GM18858 (cell line): Measurements from ENCODE around the gene GPR135.
A peak's percentile ranks its signal among the peaks of the same experiment; 100 is the strongest.

Experiments
- ATAC-seq: cut with Tn5 transposase; IDR thresholded peaks from one replicate; pipeline ENCODE4 v1.9.1; 2021; ENCODE audit not compliant: unreplicated experiment

The GPR135 gene

DNA sequence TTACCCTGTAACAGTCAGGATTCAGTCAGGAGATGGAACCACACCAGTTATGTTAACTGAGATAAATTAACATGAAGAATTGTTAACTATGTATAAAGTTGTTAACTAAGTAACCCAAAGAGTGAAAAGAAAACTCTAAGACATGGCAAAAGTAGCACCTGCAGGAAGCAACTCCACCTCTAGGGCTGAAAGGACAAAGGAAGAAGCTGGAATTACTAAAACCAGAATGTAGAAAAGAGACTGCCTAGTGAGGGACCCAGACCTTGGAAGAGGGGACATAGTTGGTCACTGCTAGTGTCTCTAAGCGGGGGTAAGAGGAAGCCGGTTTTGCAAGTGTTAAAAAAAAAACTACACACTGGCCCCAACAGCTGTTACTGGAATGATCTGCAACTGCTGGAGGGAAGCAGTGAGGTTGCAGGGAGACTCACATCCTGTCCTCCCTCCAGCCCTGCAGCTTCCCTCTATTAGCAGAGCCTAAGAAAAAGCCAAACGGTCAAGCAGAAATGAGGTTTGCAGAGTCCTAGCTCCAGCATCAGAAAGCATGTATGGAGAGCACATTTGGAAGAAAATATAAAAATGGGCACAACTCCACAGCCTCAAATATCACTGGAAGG lies 39.8 kb downstream of the GPR135 start:
- no peak for ATAC-seq

DNA sequence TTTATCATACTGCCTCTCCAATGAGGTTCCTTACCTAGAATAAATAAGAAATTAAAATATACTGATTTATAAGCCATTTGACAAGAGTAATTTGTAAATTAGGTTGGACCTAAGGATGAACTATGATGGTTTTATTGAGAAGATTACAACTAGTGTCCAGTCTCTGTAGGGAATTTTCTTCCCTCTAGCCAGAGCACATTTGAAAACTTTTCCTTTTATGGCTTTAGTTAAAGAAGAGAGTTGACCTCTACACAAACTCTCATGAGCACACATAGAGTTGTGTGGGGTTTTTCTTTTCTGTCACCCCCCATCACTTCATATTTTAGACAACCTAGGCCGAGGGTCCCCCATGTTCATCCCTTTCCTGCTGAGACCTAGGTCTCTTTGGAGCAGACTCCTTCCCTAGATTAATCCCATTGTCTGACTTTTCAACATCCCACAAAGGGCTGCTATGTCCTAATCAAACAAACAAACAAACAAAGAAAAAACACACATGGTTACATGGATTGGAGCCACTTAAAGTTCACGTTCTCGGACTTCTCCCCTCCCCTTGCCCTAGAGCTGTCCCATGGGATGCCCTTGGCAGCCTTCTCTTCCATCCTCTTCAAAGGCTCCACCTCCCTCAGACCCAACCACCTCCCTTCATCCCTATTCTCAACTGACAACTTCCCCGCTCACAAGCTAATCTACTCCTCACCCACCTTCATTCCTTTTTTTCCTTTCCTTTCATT lies 40.7 kb downstream of the GPR135 start:
- ATAC-seq: no peak

DNA sequence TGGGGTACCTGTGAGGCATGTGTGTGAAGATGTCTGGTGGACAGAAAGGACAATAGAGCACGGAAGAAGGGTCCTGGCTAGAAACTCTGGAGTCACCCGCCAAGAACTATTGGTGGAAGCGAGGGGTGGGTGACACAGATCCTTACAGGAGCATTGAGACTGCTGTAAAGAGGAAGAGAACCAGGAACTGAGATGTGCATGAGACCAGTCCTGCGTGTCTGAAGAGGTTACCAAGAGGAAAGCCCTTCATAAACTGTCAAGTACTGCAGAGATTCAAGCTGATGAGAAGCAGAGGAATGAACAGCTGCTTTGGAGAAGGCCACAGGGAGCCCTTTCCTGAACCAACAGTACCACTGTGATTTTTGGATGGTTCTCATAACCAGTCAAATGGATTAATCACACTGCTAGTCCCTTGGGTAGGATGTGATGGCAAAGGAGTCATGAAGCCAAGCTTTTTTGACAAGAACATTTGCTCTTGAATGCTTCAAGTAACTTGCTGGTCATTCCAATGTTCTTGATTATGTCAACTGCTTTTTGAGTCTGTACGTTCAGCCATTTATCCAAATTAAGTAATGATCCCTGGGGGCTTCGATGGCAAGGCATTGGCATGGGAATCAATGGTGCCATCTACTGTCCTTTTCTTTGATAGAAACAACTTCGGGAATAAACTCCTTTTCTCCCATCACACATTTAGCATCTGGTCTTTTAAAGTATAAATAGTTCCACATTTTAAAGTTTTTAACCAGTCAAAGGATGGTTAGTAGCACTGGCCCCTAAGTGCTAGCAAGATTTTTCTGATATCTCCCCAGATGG lies 42.9 kb downstream of the GPR135 start:
- peak; percentile 45 for ATAC-seq

DNA sequence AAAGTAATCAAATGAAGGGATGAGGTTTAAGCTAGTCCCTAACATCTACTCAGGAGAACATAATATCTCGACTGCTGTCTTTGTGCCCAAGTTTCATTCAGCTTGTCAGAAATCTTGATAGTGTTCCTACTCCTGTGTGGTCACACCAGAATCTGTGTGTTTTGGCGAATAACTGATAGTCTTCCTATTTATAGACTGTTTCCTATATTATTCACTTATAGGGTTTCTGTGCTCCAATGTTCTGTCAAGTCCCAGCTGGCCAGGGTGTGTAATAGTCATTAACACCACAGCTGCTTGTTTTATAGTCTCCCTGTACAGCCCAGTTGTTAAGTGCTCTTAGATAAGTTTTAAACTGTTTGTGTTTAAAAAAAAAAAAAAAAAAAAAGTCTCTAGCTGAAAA lies 45.9 kb downstream of the GPR135 start:
- ATAC-seq: no peak

DNA sequence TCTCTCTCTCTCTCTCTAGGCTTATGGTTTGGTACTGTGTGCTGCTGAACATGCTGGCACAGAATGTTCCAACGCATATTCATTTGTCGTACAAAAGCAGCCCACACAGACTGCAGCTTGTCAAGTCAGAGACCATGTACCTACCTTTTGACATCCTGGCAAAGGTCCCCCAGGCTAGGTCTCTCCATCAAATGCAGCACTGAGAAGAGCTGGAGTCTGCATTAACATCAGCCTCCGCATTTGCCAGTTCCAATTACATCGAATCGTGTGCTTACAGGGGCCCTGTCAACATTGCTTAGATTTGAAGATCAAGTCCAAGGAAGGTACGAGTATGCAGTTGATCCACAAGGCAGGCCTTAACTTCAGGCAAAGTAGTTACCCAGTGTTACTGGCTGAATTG lies 47.9 kb downstream of the GPR135 start:
- no peak for ATAC-seq

DNA sequence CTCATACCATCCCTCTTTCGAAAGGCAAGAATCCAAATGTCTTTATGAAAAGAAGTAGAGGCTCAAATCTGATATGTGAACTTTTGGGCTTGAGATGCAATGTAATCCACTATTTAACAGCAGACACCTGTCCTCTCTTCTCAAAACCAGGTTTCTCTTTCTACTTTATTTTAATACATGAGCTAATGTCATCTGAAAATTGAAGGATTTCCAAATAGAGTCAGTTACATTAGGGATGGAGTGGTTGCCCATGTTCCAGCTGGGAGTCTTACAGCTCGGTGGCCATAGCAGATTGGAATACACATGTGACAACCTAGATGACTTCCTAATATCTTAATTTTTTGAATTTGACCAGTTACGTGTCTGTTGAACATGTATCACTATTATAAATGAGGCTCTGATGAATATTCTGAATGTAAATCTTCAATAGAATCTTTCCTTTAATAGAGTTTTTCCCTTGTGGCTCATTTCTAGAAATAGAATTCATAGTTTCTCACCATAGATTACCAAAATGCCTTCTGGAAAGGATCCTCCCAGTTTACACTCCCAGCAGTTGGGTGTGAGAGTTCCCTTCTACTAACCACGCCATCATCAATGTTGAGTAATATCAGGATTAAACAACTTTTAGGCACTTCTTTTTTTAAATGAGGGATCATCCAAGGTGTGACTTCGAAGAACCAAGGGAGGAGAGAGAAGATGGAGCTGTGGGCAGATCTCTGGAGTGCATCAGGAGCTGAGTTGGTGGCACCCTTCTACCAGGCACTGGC lies 49.2 kb downstream of the GPR135 start:
- no peak for ATAC-seq
